Pulmonary artery endothelial cell (primary cell): ENCODE data around the gene BRSK1. TPM values are rescaled to one million over a fixed set of nuclear protein-coding genes. Genes with fewer than 3 reads are reported as not detected.

Experiments used
- DNase-seq: peaks from one replicate; pipeline ENCODE4 v3.0.0-alpha.2; 2011; ENCODE audit warnings: low read depth, low spot score
- total RNA-seq: library from RNA; depleted of rRNA; stranded (reverse); fragments of >200 nt; gene quantifications from 2 replicates; pipeline ENCODE4 v1.2.3, GENCODE V29; 2014

Gene BRSK1
- total RNA-seq, 1 donor from 2014 or later = 0.40 TPM

GRCh38 chr19:55352549-55353145, 68.8 kb downstream of the BRSK1 start:
- no peak for DNase-seq

- no peak for DNase-seq
Observed at GRCh38 chr19:55353356-55353802, 69.6 kb downstream of the BRSK1 start.

DNA sequence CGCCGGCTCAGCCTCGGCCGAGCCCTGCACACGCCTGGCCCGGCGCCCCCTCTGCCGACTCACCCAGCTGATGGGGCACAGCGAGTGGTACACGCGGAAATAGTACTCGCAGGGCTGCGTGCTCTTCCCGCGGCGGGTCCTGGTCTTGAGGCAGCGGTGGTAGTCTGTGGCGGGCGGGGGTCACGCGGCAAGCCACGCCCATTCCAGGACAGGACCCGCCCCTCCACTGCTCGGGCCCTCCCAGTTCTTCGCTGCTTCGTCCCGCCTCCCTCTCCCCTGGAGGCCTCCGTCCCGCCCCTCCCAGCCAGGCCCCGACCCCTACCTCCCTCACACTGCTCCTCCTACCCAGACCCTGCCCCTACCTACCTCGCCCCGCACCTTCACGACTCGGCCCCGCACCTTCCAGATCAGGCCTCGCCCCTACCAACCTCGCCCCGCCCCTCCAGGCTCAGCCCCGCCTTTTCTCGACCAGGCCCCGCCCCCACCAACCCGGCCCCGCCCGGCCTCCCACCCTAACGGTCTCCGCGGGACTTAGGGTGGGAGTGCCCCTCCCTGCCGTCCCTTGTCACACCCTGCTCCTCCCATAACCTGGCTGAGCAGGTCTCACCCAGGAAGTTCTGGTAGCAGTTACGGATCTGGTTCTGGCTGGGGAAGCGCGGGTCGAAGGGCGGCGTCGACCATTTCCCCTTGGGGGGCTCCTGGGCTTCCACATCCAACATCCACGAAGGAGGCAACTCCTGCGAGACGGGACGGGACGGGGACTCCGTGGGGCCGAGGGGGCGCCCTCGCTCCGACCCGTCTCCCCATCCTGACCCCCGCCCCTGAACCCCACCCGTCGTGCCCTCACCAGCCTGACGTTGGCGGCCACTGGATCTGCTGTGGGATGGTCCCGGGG, 70.3 kb downstream of the BRSK1 start:
- DNase-seq = no peak

DNA sequence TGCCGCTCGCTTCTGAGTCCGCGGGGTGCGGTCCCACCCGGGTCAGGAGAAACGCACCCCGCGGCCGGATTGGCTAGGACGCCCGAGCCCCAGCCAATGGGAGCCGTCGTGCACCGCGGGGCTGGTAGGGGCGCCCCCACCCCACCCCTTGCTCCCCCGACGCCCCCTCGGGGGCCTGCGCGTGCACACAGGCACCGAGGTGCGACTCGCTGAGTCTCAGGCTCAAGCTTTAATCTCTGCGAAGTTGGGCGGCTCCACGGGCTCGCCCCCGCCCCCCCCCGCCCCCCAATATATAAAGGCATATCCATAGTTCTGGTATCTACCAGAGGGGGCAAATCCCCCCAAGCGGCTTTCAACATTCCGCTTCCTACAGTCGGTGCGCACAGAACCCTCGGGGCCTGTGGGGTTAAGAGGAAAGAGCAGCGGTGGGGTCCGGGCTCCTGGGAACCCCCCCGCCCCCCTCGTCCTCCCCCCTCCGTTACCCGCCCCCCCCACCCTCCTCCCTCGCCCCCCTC, 71.0 kb downstream of the BRSK1 start, which contains the start of gene COX6B2:
Gene COX6B2 (minus strand): TSS at position 22 of the 515 bp plus-strand sequence. CDS start 198 bp downstream, outside the sequence.
- no peak for DNase-seq

DNA sequence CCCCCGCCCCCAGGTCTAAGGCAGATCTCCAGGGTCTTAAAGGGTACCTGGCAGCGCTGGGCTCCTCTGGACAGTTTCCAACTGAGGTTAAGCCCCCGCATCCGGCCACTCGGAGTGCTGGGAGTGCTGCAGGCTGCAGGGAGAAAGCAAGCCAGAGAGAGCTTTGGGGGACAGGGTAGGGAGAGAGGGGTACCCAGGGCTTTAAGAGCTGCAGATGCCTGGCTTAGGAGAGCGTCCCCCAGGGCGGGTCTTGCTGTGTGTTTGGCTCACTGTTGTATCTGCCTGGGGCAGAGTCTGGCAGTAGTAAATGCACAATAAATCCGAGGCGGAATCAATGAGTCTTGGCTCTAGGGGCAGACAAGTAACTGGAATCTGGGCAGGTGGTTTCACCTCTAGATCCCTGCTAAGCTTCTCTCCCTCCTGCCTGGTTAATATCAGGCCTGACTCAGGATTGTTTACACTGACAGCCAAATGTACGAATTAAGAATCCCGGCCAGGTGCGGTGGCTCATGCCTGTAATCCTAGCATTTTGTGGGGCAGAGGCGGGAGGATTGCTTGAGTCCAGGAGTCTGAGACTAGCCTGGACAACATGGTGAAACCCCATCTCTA, 71.5 kb downstream of the BRSK1 start:
- no peak for DNase-seq

DNA sequence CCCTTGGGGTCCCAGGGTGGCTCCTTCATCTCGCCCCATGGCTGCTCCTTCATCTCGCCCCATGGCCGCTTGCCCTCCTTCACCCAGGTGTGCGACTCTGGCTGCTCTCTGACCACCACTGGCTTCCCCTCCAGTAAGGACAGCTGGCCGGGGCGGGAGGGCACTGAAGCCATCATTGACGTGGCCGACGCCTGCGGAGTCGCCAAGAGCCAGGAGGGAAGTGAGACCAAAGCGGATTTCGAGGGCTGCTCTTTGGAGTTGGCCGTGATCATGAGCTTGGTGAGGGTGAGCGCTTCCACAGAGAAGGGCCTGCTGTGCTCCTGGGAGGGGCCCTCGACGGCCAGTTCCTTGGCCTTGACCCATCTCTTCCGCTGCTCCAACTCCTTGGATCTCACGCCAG, 74.7 kb downstream of the BRSK1 start:
- DNase-seq = no peak

- no peak for DNase-seq
Observed at GRCh38 chr19:55358943-55359908, 75.4 kb downstream of the BRSK1 start.

DNA sequence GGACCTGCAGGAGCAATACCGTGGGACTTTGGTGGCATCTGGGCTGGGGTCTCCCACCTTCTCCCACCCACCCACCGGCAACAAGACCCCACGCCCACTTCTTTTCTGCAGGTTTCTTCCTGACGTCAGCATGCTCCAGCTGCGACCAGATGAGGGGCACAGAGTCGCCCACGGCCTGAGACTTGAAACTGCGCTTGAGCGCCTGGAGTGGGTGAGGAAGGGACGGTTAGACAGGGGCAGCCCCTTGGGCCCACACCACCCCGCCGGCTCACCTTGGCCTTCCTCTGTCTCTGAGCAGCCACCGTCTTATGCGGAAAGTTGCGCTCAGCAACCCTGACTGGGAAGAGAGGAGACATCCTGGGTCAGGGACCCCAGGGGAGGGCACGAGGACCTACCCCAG, 77.1 kb downstream of the BRSK1 start:
- no peak for DNase-seq

Other genes starting within 250 kb of the BRSK1 start
- gene GP6, start 245.7 kb upstream of the BRSK1 start, total RNA-seq = not detected in 2 replicates
- gene RDH13, start 220.8 kb upstream of the BRSK1 start, total RNA-seq = 10.6 and 13.8 TPM in 2 replicates
- gene EPS8L1, start 208.1 kb upstream of the BRSK1 start, total RNA-seq = 4.7 and 7.5 TPM in 2 replicates
- 34.8 and 37.1 TPM in 2 replicates for gene PPP1R12C, start 166.4 kb upstream of the BRSK1 start, total RNA-seq
- 2.0 and 2.3 TPM in 2 replicates for gene TNNT1, start 134.8 kb upstream of the BRSK1 start, total RNA-seq
- not detected in 2 replicates for gene TNNI3, start 126.3 kb upstream of the BRSK1 start, total RNA-seq
- 0.32 and 0.73 TPM in 2 replicates for gene DNAAF3, start 117.4 kb upstream of the BRSK1 start, total RNA-seq
- gene SYT5, start 103.7 kb upstream of the BRSK1 start, total RNA-seq = not detected in 2 replicates
- 0.46 and 1.2 TPM in 2 replicates for gene PTPRH, start 74.5 kb upstream of the BRSK1 start, total RNA-seq
- 0.73 and 1.1 TPM in 2 replicates for gene TMEM86B, start 55.2 kb upstream of the BRSK1 start, total RNA-seq
- 32.5 and 33.0 TPM in 2 replicates for gene PPP6R1, start 25.0 kb upstream of the BRSK1 start, total RNA-seq
- gene HSPBP1, start 3.9 kb upstream of the BRSK1 start, total RNA-seq = 30.1 and 37.8 TPM in 2 replicates
- gene TMEM150B, start 41.3 kb downstream of the BRSK1 start, total RNA-seq = not detected in 2 replicates
- gene KMT5C, start 55.9 kb downstream of the BRSK1 start, total RNA-seq = 4.3 and 4.8 TPM in 2 replicates
- gene COX6B2, start 70.7 kb downstream of the BRSK1 start, total RNA-seq = not detected in 2 replicates
- gene GARIN5B, start 79.3 kb downstream of the BRSK1 start, total RNA-seq = not detected in 2 replicates
- gene IL11, start 86.5 kb downstream of the BRSK1 start, total RNA-seq = 0.33 TPM in 1 of 2 replicates, not detected in the other
- gene TMEM190, start 92.8 kb downstream of the BRSK1 start, total RNA-seq = not detected in 2 replicates
- 0.21 and 0.46 TPM in 2 replicates for gene TMEM238, start 100.3 kb downstream of the BRSK1 start, total RNA-seq
- gene RPL28, start 101.9 kb downstream of the BRSK1 start, total RNA-seq = 208 and 256 TPM in 2 replicates
- gene UBE2S, start 123.8 kb downstream of the BRSK1 start, total RNA-seq = 150 and 327 TPM in 2 replicates
- not detected in 2 replicates for gene SHISA7, start 159.3 kb downstream of the BRSK1 start, total RNA-seq
- gene ISOC2, start 177.6 kb downstream of the BRSK1 start, total RNA-seq = 36.0 and 63.3 TPM in 2 replicates
- not detected in 2 replicates for gene C19orf85, start 180.8 kb downstream of the BRSK1 start, total RNA-seq
- 0.99 and 1.1 TPM in 2 replicates for gene ZNF628, start 192.6 kb downstream of the BRSK1 start, total RNA-seq
- gene NAT14, start 201.2 kb downstream of the BRSK1 start, total RNA-seq = 9.8 and 21.2 TPM in 2 replicates
- 0.11 and 0.13 TPM in 2 replicates for gene SSC5D, start 204.4 kb downstream of the BRSK1 start, total RNA-seq